ENCODE measurements around the gene OARD1. TPM values are rescaled to one million over a fixed set of nuclear protein-coding genes. Genes with fewer than 3 reads are reported as not detected.

Gene OARD1
- total and polyA plus RNA-seq, 2 experiments from 2014 or later: 4.5 to 18.6 TPM

DNA sequence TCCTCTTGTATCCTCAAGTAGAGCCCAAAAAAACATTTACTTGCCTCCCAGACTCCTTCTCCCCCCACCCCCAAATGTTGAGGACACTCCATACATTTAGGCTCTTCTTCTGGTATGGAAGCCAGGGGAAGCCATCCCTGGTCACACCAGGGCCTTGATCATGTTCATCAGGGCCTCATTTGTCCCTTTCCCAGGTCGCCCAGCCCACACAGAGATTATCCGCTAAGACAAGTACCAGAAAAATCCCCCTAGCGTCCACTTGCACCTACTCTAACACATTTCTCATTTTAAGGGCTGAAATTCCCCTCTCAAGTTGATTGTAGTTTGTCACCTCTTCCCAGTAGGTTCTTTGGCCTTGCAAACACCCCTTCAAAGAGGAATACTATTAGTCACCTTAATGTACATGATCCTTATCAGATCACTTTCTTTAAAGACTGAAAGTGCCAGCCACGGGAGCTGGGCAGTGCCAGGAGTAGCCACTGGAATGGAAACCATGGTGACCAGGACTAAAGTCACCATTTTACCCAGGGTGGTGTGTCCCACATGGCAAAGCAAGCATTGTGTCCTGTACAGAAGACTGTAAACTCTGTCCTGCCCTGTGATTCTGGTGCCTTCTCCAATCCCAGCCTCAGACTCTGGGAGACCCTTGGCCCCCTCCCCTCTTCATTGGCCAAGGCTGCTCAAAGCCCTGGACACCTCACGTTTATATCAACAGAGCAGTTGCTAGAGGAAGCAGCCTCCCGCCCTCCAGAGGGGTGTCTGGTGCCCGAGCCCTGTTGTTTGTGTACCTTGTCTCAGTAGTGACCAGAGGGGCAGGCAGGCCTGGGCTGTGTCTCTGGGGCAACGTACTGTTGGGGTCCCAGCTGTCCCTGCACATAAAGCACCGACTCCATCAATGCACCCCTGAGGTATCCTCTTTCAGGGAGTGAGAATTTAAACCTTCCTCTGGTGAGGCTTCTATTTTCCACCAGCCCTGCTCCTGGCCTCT lies 24.1 kb downstream of the OARD1 start:
- Histone ChIP-seq H3K9ac (no peak overlapping the region), H4K20me1 (ENCODE audit: insufficient read depth) (no peaks in the 10 kb centered on the region), H3K79me2 (ENCODE audit: insufficient read depth) (no peaks in the 10 kb centered on the region), H3K4me3 (no peak overlapping the region), H3K4me2 (ENCODE audit: unreplicated experiment) (no peak overlapping the region), H3F3A (ENCODE audit: insufficient read depth) (no peaks in the 10 kb centered on the region), H2AFZ (no peak overlapping the region), H3K27me3 (replicated peaks; ENCODE audit: insufficient read depth) (no peaks in the 10 kb centered on the region), H3K9me2 (ENCODE audit: insufficient read depth) (no peaks in the 10 kb centered on the region), H3K9me3 (ENCODE audit: low read depth) (no peaks in the 10 kb centered on the region), H3K27ac (no peak overlapping the region), H3K36me3 (ENCODE audit: low read depth) (no peaks in the 10 kb centered on the region), H3K4me1 (ENCODE audit: insufficient read depth) (no peaks in the 10 kb centered on the region)
- DNase-seq: no peak
- in situ Hi-C loops (cut with MboI): loop anchor here (10.0 kb wide), 1 partner anchor 1693 kb away; no protein-coding TSS in a partner anchor
- TF ChIP-seq EZH2 (IDR thresholded peaks at IDR 0.05; ENCODE audit: insufficient read depth, poor library complexity, severe bottlenecking) (no peak), EZH2phosphoT487 (IDR thresholded peaks at IDR 0.05; ENCODE audit: insufficient read depth, low read depth) (no peak)
- 62 to 70% methylated on average over 9 of the region's 9 CpGs for WGBS, 2 experiments (ENCODE audit: low coverage in 1 of 2, low lambda C conversion rate in 2 of 2, missing lambda C conversion rate in 2 of 2)

DNA sequence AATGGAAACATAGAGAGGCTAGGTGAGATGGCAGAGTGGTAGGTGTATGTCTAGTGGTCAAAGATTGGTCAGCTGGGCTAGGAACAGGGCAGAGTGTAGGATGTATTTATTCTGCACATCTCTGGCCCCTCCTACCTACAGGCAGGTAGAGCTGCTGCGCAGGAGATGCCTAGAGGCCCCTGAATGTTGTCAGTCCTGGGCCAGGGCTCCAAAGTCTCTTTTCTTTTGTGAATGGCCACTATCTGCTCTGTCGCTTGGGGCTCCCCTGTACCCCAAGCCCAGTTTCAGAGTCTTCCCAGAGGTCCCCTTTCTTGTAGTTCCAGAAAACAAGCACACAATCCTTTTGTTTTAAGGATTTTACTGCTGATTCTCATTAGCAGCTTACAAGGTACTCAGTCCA lies 24.9 kb downstream of the OARD1 start:
- Histone ChIP-seq H3F3A (ENCODE audit: insufficient read depth) (no peaks in the 10 kb centered on the region), H2AFZ (no peak overlapping the region), H3K27ac (no peak overlapping the region), H3K9ac (no peak overlapping the region), H3K4me3 (no peak overlapping the region), H4K20me1 (ENCODE audit: insufficient read depth) (no peaks in the 10 kb centered on the region), H3K27me3 (replicated peaks; ENCODE audit: insufficient read depth) (no peaks in the 10 kb centered on the region), H3K4me2 (ENCODE audit: unreplicated experiment) (no peak overlapping the region), H3K79me2 (ENCODE audit: insufficient read depth) (no peaks in the 10 kb centered on the region), H3K4me1 (ENCODE audit: insufficient read depth) (no peaks in the 10 kb centered on the region), H3K9me2 (ENCODE audit: insufficient read depth) (no peaks in the 10 kb centered on the region), H3K9me3 (ENCODE audit: low read depth) (no peaks in the 10 kb centered on the region), H3K36me3 (ENCODE audit: low read depth) (no peaks in the 10 kb centered on the region)
- in situ Hi-C loops (cut with MboI): loop anchor here (10.0 kb wide), 1 partner anchor 1693 kb away; no protein-coding TSS in a partner anchor
- no peak for DNase-seq
- TF ChIP-seq EZH2 (IDR thresholded peaks at IDR 0.05; ENCODE audit: insufficient read depth, poor library complexity, severe bottlenecking) (no peak), EZH2phosphoT487 (IDR thresholded peaks at IDR 0.05; ENCODE audit: insufficient read depth, low read depth) (no peak)
- 65 to 66% methylated on average over 2 of the region's 2 CpGs for WGBS, 2 experiments (ENCODE audit: low coverage in 1 of 2, low lambda C conversion rate in 2 of 2, missing lambda C conversion rate in 2 of 2)

- Histone ChIP-seq H3K27ac (no peak overlapping the region), H3K9me2 (ENCODE audit: insufficient read depth) (no peaks in the 10 kb centered on the region), H3F3A (ENCODE audit: insufficient read depth) (no peaks in the 10 kb centered on the region), H3K27me3 (replicated peaks; ENCODE audit: insufficient read depth) (no peaks in the 10 kb centered on the region), H3K4me2 (ENCODE audit: unreplicated experiment) (no peak overlapping the region), H3K4me1 (ENCODE audit: insufficient read depth) (no peaks in the 10 kb centered on the region), H3K9ac (no peak overlapping the region), H3K36me3 (ENCODE audit: low read depth) (no peaks in the 10 kb centered on the region), H3K79me2 (ENCODE audit: insufficient read depth) (no peaks in the 10 kb centered on the region), H2AFZ (no peak overlapping the region), H3K4me3 (no peak overlapping the region), H3K9me3 (ENCODE audit: low read depth) (no peaks in the 10 kb centered on the region), H4K20me1 (ENCODE audit: insufficient read depth) (no peaks in the 10 kb centered on the region)
- DNase-seq: no peak
- WGBS, 2 experiments (ENCODE audit: low coverage in 1 of 2, low lambda C conversion rate in 2 of 2, missing lambda C conversion rate in 2 of 2): 50 to 59% methylated on average over 1 of the region's 1 CpG
- TF ChIP-seq EZH2 (IDR thresholded peaks at IDR 0.05; ENCODE audit: insufficient read depth, poor library complexity, severe bottlenecking): no peak
- no peak for TF ChIP-seq EZH2phosphoT487 (IDR thresholded peaks at IDR 0.05; ENCODE audit: insufficient read depth, low read depth)
- in situ Hi-C loops (cut with MboI): loop anchor here (10.0 kb wide), 1 partner anchor 1691 kb away; no protein-coding TSS in a partner anchor
Measured at GRCh38 chr6:41046084-41046483, 26.1 kb downstream of the OARD1 start.

GRCh38 chr6:41045664-41046063 lies 26.5 kb downstream of the OARD1 start:
- WGBS, 2 experiments (ENCODE audit: low coverage in 1 of 2, low lambda C conversion rate in 2 of 2, missing lambda C conversion rate in 2 of 2): 61 to 78% methylated on average over 5 of the region's 5 CpGs
- no peaks in the 10 kb centered on the region for H3K79me2 ChIP-seq (ENCODE audit: insufficient read depth)
- in situ Hi-C loops (cut with MboI): loop anchor here (10.0 kb wide), 1 partner anchor 1691 kb away; no protein-coding TSS in a partner anchor

More at GRCh38 chr6:41045664-41046063, 26.5 kb downstream of the OARD1 start:
- Histone ChIP-seq H3K4me3 (no peak overlapping the region), H3K9me3 (ENCODE audit: low read depth) (no peaks in the 10 kb centered on the region), H3K36me3 (ENCODE audit: low read depth) (no peaks in the 10 kb centered on the region), H3K4me2 (ENCODE audit: unreplicated experiment) (no peak overlapping the region), H4K20me1 (ENCODE audit: insufficient read depth) (no peaks in the 10 kb centered on the region), H3F3A (ENCODE audit: insufficient read depth) (no peaks in the 10 kb centered on the region), H3K4me1 (ENCODE audit: insufficient read depth) (no peaks in the 10 kb centered on the region), H3K9me2 (ENCODE audit: insufficient read depth) (no peaks in the 10 kb centered on the region), H3K9ac (no peak overlapping the region), H3K27ac (no peak overlapping the region), H2AFZ (no peak overlapping the region), H3K27me3 (replicated peaks; ENCODE audit: insufficient read depth) (no peaks in the 10 kb centered on the region)
- no peak for TF ChIP-seq EZH2 (IDR thresholded peaks at IDR 0.05; ENCODE audit: insufficient read depth, poor library complexity, severe bottlenecking)
- TF ChIP-seq EZH2phosphoT487 (IDR thresholded peaks at IDR 0.05; ENCODE audit: insufficient read depth, low read depth): no peak
- no peak for DNase-seq

Data from GM23248 (cell line).